Progenitor cell of endocrine pancreas (in vitro differentiated cells): ENCODE measurements around the gene PYGB. TPM values are rescaled to one million over a fixed set of nuclear protein-coding genes. Genes with fewer than 3 reads are reported as not detected.
"Not testable (repeated sequence)": the region's sequence is repeated elsewhere in the genome, so short reads cannot be mapped to it uniquely, and the experiment has no call there.

Source experiments
- DNase-seq: peaks from one replicate; pipeline ENCODE4 v3.0.0; 2021; ENCODE audit warnings: low spot score; ENCODE audit not compliant: unreplicated experiment
- H3K27ac Mint-ChIP-seq: 2 replicates; pipeline ENCODE4 v1.8.0; 2021; ENCODE audit warnings: mild to moderate bottlenecking, moderate library complexity, mixed read lengths
- H3K27me3 Mint-ChIP-seq: 2 replicates; pipeline ENCODE4 v1.8.0; 2021; ENCODE audit warnings: mixed read lengths
- H3K36me3 Mint-ChIP-seq: 2 replicates; pipeline ENCODE4 v1.8.0; 2022; ENCODE audit warnings: mixed read lengths; ENCODE audit not compliant: insufficient read depth
- H3K4me1 Mint-ChIP-seq: 2 replicates; pipeline ENCODE4 v1.8.0; 2021; ENCODE audit warnings: low read depth, mixed read lengths
- H3K4me3 Mint-ChIP-seq: 2 replicates; pipeline ENCODE4 v1.8.0; 2021; ENCODE audit warnings: low read depth, mild to moderate bottlenecking, moderate library complexity, mixed read lengths
- H3K9me3 Mint-ChIP-seq: 2 replicates; pipeline ENCODE4 v1.8.0; 2021; ENCODE audit warnings: low read depth, mixed read lengths
- total RNA-seq: library from RNA; stranded (reverse); gene quantifications from 2 replicates; pipeline ENCODE4 v1.2.1, GENCODE V29; 2021
- TF ChIP-seq, protein P1 (sequence below): fragments of 200-600 bp; sonication (generic); IDR thresholded peaks from one replicate; pipeline ENCODE4 v1.5.0; 2021; ENCODE audit warnings: antibody characterized with exemption, mild to moderate bottlenecking; ENCODE audit not compliant: unreplicated experiment

Gene PYGB
- total RNA-seq, 1 donor from 2014 or later: 54.4 TPM

DNA sequence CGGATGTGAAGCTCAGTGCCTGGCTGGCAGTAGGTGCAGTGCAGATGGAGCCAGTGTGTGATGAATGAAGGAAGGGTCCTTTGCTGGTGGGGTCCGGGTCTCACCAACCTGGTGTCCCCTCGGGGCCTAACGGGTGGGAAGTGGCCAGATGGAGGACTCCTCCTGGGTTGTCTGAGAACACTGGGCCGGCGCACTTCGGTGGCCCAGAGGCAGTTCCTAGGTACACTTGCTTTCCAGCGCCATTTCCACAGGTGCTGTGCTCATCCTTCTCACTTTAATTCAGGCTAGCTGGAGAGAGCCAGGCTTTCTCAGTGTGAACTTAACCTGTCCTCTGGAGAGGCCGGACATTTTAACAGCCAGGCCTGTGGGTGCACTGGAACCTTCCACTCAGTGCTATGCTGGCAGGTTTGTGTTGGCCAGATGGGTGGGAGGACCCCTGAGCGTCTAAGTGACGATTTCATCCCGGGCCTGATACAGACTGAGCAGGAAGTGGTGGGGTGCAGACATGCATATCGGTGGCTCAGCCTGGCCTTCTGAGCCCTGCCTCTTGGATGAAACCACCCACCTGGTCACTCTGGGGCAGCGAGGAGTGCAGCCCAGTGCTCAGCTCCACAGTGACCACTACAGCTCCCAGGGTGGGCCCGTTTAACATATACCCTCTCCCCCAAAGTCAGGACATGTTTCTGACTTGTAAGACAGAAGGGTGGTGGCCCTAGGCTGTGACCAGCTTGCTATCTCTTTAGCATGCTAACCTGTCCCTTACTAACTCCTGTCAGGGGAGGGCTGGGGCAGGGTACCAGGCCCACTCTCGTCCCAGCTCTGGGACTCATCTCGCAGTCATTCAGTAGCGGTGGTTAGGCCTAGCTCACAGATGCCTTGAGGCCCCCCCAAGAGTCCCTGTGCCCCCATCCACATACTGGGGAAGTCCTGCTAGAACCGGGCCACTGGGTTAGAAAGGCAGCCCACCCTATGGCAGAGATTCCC, 8.2 kb upstream of the PYGB start:
- Mint-ChIP-seq H3K27ac (no peak overlapping the region), H3K4me3 (no peak overlapping the region), H3K36me3 (no peaks in the 10 kb centered on the region), H3K9me3 (no peaks in the 10 kb centered on the region), H3K4me1 (peaks cover 26% of the 10 kb centered on the region), H3K27me3 (peaks cover 7% of the 10 kb centered on the region)
- no peak for DNase-seq
- TF ChIP-seq, protein P1, sequence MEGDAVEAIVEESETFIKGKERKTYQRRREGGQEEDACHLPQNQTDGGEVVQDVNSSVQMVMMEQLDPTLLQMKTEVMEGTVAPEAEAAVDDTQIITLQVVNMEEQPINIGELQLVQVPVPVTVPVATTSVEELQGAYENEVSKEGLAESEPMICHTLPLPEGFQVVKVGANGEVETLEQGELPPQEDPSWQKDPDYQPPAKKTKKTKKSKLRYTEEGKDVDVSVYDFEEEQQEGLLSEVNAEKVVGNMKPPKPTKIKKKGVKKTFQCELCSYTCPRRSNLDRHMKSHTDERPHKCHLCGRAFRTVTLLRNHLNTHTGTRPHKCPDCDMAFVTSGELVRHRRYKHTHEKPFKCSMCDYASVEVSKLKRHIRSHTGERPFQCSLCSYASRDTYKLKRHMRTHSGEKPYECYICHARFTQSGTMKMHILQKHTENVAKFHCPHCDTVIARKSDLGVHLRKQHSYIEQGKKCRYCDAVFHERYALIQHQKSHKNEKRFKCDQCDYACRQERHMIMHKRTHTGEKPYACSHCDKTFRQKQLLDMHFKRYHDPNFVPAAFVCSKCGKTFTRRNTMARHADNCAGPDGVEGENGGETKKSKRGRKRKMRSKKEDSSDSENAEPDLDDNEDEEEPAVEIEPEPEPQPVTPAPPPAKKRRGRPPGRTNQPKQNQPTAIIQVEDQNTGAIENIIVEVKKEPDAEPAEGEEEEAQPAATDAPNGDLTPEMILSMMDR: no peak

DNA sequence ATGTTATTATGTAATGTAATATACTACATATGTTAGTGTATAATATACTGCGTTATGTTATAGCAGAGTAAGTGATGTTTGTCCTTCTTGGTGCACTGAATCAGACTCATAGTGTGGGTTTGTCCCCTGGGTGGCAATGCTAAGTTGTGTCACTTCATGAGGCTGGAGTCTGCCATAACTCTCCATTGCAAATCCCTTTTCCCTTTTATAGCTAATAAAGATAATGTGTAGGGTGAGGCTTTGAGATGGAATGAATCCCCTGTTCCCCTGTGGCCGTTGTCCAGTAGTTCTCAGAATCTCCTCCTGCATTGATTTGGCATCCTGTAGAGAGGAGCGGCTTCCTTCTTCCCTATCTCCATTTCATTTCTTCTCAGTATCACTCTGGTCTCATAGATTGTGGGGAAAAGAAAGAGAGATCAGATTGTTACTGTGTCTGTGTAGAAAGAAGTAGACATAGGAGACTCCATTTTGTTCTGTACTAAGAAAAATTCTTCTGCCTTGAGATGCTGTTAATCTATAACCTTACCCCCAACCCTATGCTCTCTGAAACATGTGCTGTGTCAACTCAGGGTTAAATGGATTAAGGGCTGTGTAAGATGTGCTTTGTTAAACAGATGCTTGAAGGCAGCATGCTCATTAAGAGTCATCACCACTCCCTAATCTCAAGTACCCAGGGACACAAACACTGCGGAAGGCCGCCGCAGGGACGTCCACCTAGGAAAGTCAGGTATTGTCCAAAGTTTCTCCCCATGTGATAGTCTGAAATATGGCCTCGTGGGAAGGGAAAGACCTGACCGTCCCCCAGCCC, 6.8 kb upstream of the PYGB start:
- not testable (repeated sequence) for H3K9me3 Mint-ChIP-seq, H3K4me3 Mint-ChIP-seq, DNase-seq, H3K27me3 Mint-ChIP-seq, H3K36me3 Mint-ChIP-seq
- H3K4me1 Mint-ChIP-seq: peaks cover 30% of the 10 kb centered on the region
- H3K27ac Mint-ChIP-seq: peak overlapping the region; percentile 87

DNA sequence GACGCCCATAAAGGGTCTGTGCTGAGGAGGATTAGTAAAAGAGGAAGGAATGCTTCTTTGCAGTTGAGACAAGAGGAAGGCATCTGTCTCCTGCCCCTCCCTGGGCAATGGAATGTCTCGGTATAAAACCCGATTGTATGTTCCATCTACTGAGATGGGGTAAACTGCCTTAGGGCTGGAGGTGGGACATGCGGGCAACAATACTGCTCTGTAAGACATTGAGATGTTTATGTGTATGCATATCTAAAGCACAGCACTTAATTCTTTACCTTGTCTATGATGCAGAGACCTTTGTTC, 6.3 kb upstream of the PYGB start:
- H3K4me1 Mint-ChIP-seq: peaks cover 36% of the 10 kb centered on the region
- H3K4me3 Mint-ChIP-seq: peak overlapping the region; percentile 19
- not testable (repeated sequence) for DNase-seq, H3K36me3 Mint-ChIP-seq, H3K9me3 Mint-ChIP-seq, H3K27me3 Mint-ChIP-seq
- peak overlapping the region; percentile 87 for H3K27ac Mint-ChIP-seq

DNA sequence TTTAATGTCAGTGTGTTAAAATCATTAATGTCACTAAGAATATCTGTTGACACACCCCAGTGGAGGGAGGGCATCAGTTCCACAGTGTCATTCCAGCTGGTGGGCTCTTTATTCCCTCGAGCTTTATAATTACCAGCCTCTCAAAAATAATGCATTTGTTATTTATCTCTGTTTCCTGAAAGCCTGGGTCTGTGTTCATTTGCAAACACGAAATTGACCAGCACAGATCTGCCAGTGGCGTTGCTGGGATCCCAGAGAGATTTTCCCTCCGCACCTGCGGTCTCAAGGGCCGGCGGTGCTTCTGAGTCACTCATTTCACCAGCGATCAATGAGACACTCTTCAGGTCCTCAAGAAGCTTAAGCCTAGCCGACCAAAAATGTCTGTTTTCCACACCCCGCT, 5.7 kb upstream of the PYGB start:
- DNase-seq: no peak
- Mint-ChIP-seq H3K4me3 (no peak overlapping the region), H3K9me3 (no peaks in the 10 kb centered on the region), H3K27ac (peak overlapping the region; percentile 56), H3K36me3 (no peaks in the 10 kb centered on the region), H3K4me1 (peaks cover 42% of the 10 kb centered on the region), H3K27me3 (peaks cover 7% of the 10 kb centered on the region)
- TF ChIP-seq, protein P1: no peak

DNA sequence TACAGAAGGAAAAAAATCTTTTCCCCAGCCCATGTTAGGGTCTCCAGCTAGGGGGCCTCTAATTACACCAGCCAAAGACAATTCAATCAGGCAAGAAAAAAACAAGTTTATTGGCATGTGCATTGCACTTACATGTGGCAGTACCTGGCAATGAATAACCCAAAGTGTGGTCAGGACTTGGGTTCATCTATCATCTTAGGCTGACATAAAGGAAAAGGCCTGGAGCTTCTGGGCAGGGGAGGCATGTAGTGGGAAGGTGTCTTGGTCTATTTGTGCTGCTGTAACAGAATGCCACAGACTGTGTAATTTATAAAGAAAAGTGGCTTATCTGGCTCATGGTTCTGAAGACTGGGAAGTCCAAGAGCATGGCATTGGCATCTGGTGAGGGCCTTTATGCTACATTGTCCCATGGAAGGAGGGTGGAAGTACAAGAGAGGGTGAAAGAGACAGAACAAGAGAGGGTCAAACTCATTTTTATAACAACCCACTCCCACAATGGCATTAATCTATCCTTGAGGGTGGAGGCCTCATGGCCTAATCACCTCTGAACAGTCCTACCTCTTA, 4.4 kb upstream of the PYGB start:
- Mint-ChIP-seq H3K4me1 (peaks cover 42% of the 10 kb centered on the region), H3K4me3 (no peak overlapping the region), H3K27ac (no peak overlapping the region), H3K27me3 (no peaks in the 10 kb centered on the region), H3K9me3 (no peaks in the 10 kb centered on the region), H3K36me3 (no peaks in the 10 kb centered on the region)
- TF ChIP-seq, protein P1: no peak
- DNase-seq: no peak

DNA sequence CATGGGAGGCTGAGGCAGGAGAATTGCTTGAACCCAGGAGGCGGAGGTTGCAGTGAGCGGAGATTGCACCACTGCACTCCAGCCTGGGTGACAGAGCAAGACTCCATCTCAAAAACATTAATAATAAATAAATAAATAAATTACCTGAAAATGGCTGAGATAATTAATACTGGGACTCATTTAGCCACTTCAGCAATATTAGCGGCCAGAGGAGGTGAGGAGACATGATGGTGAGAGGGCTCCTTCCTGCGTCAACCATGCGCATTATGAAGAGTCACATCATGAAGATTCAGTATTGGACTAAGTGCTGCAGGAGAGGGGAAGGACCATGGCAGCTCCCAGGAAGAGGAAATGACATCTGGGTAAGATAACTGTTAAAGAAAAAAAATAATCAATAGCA, 2.9 kb upstream of the PYGB start:
- Mint-ChIP-seq H3K4me1 (peaks cover 51% of the 10 kb centered on the region), H3K27ac (no peak overlapping the region), H3K4me3 (no peak overlapping the region), H3K27me3 (no peaks in the 10 kb centered on the region), H3K9me3 (no peaks in the 10 kb centered on the region), H3K36me3 (no peaks in the 10 kb centered on the region)
- TF ChIP-seq, protein P1: no peak
- DNase-seq: no peak
